Activated CD4-positive, alpha-beta T cell treated with anti-CD3 and anti-CD28 coated beads, Interleukin-2, amount 50 U/mL, for 16 hours (primary cell): Measurements from ENCODE around the gene GPN1.
"Not testable (repeated sequence)": the region's sequence is repeated elsewhere in the genome, so short reads cannot be mapped to it uniquely, and the experiment has no call there.

Experiments used
- DNase-seq: peaks from one replicate; pipeline ENCODE4 v3.0.0-alpha.2; 2020

GPN1 gene

DNA sequence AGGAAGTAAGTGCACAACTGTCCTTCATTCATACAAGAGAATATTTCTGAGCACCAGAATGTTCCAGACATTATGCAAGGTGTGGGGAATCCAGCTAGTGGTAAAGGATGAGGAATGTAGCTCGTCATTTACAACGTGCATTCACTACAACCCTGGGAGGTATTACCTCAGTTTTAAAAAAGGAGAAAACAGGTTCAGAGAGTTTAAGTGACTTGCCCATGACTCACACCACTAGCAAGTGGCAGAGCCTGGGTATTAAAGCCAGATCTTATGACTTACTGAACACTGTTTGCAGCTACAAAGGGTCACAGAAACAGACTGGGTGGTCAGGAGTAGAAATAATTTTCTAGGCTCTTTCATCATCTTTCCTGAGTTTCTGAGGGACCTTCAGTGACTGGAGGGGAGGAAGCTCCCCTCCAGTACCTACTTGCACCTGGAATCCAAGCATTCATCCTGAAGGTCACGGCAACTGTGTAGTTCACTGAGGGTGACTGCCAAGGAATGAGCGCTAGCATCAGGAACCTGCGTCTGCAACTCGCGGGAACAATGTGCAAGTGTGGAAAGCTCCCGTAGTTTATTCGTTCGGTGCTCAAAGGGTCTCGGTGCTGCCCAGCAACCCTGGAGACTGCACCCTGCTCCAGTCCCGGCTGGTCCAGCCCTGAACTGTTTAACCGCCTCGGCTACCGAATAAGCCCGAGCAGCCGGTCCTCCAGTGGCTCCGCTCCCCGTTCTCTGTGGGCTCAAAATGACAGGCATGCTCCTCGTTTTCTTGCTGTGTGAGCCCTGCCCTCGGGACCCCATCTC, 685 bp upstream of the GPN1 start:
- DNase-seq = peak; percentile 29

DNA sequence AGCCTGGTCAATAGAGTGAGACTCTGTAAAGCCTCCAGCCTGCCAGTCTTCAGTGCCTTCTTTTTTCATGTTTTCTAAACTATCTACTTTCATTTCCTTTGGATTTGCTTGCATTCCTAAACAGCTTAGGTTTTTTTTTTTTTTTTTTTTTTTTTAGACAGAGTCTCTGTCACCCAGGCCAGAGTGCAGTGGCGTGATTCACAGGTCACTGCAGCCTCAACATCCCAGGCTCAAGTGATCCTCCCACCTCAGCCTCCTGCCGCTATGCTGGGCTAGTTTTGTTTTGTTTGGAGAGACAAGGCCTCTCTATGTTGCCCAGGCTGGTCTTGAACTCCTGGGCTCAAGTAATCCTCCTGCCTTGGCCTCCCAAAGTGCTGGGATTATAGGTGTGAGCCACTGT, 1.4 kb downstream of the GPN1 start:
- not testable (repeated sequence) for DNase-seq

DNA sequence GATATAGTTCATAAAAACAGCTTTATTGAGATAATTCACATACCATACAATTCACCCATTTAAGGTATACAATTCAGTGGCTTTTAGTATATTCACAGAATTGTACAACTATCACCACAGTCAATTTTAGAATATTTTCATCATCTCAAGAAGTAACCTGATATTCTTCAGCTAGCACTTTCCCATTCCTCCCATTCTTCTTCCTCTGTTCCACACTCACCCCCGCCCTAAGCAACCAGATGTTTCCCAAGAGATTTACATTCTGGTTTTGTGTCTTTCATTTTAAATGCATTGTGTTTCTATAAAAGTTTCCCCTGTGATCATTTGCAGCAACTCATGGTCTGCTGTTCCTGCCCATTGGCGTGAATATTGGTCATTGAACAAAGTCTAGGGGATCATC, 5.4 kb downstream of the GPN1 start:
- no peak for DNase-seq

DNA sequence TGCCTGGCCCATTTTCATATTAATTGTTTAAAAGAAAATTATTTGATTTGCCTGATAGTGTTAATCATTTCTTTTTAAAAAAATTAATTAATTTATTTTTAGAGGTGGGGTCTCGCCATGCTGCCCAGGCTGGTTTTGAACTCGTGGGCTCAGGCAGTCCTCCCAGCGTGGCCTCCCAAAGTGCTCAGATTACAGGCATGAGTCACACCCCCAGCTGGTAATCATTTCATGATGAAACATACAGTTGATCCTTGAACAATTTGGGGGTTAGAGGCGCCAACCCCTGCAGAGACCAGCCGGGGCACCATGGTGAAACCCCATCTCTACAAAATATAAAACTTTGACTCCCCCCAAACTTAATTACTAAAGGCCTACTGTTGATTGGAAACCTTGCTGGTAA, 7.9 kb downstream of the GPN1 start:
- DNase-seq = no peak

DNA sequence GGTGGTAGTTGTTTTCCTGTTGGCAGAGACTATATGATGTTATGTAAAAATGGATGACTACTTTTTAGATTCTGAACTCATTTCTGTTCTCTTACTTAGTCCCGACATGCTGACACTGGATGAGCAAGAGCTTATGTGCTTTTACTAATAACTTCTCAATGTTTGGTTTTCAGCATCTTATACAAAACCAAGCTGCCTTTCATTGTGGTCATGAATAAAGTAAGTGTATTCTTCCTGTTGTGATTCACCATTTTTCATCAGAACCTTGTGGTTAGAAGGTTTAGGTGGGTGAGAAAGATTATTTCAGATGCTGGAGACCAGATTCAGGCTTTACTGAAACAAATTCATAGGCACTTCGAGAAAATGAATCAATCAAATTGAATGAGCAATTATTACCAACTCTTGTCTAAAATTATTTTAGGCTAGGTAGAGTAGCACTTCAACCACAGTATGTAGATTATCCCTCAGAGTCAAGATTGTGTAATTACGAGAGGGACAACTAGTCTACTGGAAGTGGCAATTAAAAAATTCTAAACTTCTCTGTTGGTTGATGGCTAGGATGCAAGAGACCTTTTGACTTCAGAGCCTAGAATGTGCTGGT, 9.3 kb downstream of the GPN1 start:
- peak; percentile 88 for DNase-seq

DNA sequence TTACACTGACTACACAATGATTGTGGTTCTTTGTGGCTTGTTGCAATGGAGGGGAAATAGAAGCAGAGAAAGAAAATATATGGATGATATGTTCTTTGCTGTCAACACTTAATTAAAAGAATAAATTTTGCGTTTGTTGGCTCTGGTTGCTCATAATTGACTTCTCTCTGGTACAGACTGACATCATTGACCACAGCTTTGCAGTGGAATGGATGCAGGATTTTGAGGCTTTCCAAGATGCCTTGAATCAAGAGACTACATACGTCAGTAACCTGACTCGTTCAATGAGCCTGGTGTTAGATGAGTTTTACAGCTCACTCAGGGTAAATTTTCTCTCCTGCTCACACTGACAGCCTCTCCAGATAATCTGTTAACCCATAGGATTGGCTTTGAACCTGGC, 9.9 kb downstream of the GPN1 start:
- peak; percentile 57 for DNase-seq

DNA sequence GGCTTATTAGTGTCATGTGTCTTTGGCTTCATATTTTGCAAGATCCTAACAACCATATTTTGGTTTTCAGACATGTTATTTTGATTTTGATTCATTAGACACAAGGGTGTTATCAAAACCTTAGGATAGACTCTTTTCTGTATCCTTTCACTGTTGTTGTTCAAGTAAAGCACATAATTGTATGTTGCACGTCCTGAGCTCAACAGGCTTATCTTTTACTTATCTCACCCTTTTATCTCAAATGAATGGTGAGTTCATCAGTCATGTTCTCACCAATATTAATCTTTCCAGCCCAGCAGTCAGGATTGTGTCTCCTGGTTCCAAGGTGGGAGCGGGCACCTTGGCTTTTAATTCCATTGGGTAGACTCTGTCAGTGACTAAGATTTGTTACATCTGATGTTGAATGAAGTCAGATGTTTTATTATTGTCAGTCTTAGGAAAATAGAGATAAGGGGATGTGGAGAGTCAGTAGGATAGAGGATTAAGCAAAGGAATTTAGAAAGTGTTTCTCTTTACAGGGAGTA, 11.9 kb downstream of the GPN1 start:
- DNase-seq = no peak

DNA sequence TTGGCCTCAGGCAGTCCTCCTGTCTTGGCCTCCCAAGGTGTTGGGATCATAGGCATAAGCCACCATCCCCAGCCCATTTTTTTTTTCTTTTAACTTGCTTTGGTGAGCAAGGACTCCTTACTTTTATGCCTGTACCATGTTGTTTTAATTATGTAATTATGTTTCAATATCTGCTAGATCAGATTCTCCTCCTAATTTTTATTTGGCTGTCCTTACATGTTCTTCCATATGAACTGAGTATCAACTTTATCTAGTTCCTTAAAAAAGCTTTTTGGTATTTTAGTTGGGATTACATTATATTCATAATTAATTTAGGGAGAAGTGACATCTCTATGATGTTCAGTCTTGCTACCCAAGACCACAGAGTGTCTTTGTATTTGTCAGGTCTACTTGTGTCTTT, 16.3 kb downstream of the GPN1 start:
- no peak for DNase-seq

DNA sequence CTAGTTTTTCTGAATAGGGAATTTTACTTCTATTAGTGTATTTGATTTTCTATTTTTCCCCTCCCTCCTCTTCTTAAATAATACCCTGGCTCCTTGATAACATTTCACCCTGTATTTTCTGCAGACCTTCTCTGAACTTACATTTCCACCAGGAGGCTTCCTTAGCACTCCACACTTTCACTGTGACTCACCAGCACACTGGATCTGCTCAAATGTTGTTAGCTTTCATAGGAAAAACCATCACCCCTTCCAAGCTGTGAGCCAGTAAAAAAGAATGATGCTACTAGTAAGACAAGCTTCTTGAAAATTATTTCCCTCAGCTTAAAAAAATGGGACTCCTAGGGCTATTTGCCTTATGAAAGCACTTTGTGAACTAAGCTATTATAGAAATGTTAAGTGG, 18.4 kb downstream of the GPN1 start:
- no peak for DNase-seq

DNA sequence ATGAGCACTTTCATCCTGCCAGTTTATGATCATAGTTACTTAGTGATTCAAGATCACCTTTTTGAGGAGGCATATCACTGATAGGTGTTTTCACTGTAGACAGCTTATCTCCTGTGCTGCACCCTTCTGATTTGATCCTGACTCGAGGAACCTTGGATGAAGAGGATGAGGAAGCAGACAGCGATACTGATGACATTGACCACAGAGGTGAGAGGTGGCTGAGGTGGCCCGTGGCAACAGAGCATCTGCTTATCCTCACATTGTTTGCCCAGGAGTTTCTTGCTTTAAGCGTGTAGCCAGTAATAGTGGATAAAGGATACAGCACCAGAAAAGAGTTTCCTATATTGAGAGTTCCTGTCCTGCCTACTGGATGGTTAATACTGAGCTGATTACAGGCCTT, 18.9 kb downstream of the GPN1 start:
- no peak for DNase-seq

DNA sequence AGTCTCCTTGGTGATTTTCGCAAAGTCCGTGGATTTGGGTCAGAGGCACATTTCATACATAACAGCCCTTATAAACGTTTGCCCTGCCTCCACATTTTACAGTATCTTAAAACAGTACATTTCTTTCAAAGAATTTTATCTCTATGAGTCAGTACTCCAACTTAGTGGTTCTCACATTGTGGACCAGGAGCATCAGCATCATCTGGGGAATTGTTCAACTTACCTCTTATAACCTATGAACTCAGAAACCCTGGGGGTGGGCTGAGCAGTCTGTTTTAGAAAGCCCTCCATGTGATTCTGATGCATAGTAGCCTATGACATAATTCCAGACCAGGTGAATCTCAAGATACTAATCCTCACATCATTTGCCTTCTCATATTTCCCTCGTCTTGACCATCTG, 22.2 kb downstream of the GPN1 start:
- DNase-seq = no peak

DNA sequence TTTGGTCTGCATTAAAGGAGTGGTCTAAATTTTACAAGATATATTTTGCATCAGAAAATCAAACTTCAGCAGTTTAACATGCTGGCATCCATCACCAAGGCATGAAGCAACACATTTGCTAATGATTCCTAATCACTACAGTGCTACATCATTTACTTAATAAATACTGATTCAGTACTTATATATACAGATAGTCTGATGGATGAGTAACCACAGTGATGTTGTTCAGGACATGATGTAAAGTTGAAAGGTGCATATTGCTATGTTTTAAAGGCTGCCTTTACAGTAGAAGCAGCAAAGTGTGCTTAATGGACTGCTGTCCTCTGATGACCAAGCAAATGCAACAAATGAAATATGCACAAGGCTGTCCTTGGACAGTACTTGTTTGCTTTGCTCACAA, 23.5 kb downstream of the GPN1 start:
- no peak for DNase-seq

DNA sequence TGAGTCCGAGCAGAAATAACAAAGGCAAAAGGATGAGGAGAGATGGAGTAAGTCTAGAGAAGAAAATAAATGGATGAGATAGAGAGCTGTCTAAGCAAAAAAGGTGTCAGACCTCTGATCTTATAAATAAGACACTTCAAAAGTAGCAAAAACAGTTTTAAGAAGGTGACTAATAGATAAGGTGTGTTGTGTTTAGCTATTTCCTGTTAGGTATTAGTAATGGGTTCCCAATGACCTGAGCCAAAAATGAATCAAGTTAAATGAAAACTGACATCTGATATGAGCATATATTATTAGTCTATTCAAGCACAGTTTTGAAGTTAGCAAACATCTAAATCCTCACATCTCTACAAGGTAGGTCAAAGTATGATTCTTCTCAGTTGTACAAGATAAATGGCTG, 23.9 kb downstream of the GPN1 start:
- no peak for DNase-seq

DNA sequence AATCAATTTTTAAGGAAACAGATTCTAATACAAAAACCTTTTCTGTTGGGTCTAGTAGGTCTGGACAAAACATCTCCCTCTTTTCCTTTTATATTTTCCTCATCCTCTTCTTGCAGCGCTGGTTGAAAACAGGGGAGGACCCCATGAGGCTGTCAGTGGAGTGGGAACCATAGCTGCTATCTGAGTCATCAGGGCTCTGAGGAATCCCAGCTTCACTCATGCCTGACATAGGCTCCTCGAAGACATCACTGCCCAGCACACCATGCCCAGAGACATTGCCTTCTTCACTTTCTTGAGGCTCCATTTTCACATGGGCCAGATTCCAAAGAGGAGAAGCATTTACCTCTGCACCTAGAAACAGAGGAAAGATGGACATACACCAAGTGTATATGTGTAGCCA, 24.5 kb downstream of the GPN1 start:
- DNase-seq = no peak

DNA sequence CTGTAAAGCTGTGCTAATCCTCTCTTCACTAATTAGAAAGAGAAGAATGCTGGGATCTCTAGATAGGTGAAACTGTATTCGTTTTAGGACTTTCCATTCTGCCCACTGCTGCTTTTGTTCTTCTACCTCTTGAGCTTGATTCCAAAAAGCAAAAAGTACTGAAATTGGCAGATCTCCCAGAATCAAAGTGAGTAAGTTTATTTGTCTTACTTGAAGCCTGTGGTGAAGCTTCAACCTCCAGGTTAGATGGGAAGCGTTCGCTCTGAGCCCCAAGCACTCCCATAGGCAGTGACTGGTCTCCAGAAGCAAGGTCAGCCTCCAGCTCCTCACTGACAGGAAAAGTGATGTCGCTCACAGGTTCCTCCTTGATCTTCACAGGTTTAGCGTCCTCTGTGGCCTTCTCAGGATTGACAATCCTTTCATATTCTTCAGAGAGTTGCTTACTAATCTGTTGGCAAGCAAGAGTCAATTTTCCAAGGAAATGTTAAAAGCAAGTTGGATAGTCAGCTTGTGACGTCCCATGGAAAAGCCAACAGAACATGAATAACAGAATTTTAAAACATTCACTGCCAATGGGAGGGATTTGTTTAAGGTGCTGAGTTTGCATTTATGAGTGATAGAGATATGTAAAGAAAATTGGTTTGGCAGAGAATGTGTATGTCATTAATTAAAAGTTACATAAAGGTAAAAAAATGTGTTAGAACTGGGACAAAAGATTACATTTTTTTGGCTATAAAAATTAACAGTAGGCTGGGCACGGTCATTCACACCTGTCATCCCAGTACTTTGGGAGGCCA, 26.5 kb downstream of the GPN1 start:
- no peak for DNase-seq

DNA sequence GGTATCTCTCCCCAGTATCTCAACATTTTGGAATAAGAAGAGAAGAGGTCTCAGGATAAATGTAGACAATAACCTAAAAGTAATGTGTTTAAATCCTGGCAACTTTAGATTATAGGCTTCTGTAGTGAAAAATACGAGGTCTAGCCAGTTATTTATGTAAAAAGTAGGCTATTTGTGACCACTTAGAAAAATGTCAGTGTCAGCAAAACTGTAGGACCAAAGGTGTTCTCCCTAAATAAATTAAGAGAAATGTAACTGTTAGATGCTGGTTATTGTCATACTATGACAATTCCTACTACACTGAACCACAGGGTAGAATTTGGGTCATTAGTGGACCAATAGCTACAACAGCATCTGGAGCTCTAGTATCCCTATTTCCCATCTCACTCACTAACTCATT, 32.5 kb downstream of the GPN1 start:
- no peak for DNase-seq

DNA sequence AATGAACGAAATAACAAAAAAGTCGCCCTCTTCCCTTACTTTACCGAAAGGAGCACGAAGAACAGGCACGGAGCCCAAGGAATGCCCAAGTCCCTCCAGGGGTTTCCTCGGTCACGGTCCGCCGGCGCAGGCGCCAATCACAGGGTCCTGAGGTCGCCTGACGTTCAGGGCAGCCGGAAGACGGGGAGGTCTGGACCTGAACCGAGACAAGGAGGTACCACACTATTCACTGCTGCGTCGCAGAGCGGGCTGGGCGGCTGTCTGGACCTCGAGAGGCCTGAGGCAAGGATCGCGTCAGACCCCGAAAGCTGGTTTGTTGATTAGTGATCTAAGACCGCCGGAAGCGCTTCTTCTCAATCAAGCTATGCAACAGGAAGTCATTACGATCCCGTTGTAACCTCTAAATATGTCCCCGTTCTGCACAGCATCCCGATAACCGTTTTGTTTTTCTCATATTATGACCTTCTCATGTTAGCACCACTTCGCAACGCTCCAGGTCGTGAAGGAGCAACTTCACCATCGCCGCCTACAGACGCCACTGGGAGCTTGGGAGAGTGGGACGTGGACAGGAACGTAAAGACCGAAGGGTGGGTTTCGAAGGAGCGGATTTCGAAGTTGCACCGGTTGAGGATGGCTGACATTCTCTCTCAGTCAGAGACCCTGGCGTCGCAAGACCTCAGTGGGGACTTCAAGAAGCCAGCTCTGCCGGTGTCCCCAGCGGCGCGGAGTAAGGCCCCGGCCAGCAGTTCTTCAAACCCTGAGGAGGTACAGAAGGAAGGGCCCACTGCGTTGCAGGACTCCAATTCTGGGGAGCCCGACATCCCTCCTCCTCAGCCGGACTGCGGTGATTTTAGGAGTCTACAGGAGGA, 34.7 kb downstream of the GPN1 start, which contains the start of the genes SLC4A1AP and SUPT7L:
TSS of gene SLC4A1AP (plus strand) at position 605 of the 869 bp plus-strand sequence. CDS start at position 631, 26 bp downstream.
TSS of gene SUPT7L (minus strand) at position 330 of the 869 bp plus-strand sequence. CDS start 1,422 bp downstream, outside the sequence.
- DNase-seq = peak; percentile 78

DNA sequence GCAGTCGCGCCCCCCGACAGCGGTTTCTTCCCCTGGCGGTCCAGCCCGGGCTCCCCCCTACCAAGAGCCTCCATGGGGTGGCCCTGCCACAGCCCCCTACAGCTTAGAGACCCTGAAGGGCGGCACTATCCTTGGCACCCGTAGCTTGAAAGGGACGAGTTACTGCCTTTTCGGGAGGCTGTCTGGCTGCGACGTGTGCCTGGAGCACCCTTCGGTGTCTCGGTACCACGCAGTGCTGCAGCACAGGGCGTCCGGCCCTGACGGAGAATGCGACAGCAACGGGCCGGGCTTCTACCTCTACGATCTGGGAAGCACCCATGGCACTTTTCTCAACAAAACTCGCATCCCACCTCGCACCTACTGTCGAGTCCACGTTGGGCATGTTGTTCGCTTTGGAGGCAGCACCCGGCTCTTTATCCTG, 35.3 kb downstream of the GPN1 start:
- DNase-seq = no peak

DNA sequence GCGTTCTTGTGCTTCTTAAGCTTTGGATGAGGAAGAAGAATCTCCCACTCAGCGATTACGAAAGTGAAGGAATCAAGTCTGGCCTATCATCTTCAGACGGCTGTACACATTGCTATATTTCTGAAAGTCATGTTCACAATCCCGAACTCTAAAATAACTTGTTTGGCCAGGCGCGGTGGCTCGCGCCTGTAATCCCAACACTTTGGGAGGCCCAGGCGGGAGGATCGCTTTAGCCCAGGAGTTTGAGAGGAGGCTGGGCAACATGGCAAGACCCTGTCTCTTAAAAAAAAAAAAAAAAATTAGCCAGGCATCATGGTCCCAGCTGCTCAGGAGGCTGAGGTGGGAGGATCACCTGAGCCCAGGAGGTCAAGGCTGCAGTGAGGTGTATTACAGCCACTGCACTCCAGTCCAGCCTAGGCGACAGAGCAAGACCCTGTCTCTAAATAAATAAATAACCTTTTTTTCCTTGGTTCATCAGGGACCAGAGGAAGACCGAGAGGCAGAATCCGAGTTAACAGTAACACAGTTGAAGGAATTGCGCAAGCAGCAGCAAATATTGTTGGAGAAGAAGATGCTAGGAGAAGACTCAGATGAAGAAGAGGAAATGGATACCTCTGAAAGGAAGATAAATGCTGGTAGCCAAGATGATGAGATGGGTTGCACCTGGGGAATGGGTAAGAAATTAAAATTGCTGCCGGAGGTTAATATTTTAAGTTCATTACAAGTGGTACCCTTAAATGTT, 35.9 kb downstream of the GPN1 start:
- DNase-seq = no peak

DNA sequence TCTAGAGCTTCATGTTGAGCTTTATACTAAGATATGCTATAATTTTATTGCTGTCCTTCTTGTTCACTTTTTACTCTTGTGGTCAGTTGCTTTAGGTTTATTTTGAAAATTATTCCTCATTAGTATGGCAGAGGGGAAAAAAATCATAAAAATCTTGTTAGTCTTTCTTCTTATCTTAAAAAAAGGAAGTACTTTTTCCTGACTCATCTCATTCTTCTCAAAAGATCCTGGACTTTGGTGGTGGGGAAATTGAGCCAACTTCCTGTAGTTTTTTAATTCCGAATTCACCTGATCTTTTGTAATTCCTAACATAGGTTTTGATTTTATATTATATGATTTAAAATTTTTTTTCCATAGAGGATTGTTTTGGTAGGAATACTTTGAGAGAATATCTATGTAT, 38.6 kb downstream of the GPN1 start:
- DNase-seq = no peak

DNA sequence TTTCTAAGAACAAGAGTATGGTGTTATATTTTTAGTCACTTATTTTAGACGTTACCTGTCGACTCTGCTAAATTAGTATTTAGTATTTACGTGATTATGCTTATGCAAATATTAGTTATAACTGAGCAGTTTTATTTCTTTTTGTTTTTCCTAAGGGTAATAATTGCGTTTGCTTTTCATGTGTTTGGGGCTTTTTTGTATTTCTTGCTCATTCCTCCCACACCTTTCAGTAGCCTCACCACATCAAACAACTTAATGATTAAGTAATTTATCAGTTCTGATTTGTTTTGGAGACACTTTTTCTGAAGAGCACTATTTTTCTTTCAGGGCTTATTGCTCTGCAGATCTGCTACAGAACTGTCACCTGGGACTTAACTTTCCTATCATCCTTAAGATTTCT, 42.4 kb downstream of the GPN1 start:
- DNase-seq = no peak
